ENCODE measurements around the gene GGN. TPM values are rescaled to one million over a fixed set of nuclear protein-coding genes. Genes with fewer than 3 reads are reported as not detected.
A peak's percentile ranks its signal among the peaks of the same experiment; 100 is the strongest.

GGN gene
- total and polyA plus RNA-seq, 9 of the 15 experiments (the other 6 are each of a cell fraction or from before 2014, with no cell fraction given), result 0.15 to 0.33 TPM; not detected in 7

DNA sequence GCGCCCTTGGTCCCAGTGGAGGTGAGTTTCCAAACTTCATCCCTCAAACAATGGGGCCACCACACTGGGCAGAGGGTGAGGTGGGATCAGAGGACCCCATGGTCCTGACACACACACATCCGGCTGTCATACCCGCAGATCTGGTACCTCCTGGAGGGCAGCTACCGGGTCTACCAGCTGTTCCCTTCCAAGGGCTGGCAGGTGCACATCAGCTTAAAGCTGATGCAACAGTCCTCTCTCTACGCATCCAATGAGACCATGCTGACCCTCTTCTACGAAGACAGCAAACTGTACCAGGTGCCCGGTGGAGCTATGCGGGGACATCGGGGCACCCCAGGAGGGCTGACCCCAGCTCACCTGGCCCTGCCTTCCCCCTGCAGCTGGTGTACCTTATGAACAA lies 27.5 kb downstream of the GGN start:
- 34% methylated on average over 8 of the region's 9 CpGs for WGBS (ENCODE audit: insufficient coverage, low coverage, missing lambda C conversion rate)
- ChIA-PET CTCF (ENCODE audit: low intra/inter-chr PET ratio) (no interaction called here), POLR2A (interaction anchor here (1.0 to 1.9 kb wide), 2 partner anchors 14 to 106 kb away, joined by 3 to 8 read pairs; partner anchors contain the start of gene PSMD8)
- no peaks in the 10 kb centered on the region for H3K36me3 ChIP-seq (ENCODE audit: control insufficient read depth, insufficient read depth, low read length)
- no peak overlapping the region for H2AFZ ChIP-seq (ENCODE audit: low read depth, low read length)
- no peak for ATAC-seq
- peaks cover 24 to 33% of the 10 kb centered on the region in 2 experiments for H3K27me3 ChIP-seq (ENCODE audit: control insufficient read depth in 2 of 2, insufficient read depth in 2 of 2, low read length in 2 of 2)
- intact Hi-C loops (cut with micrococcal nuclease) (no loop called here), in situ Hi-C loops (cut with MboI) (no loop called here)
- no peaks in the 10 kb centered on the region for H3K79me2 ChIP-seq (ENCODE audit: control insufficient read depth, insufficient read depth, low read length)
- H3K4me2 ChIP-seq (ENCODE audit: insufficient read depth, low read length), result no peak overlapping the region
- no peak overlapping the region for H3K4me3 ChIP-seq
- H4K20me1 ChIP-seq (replicated peaks; ENCODE audit: control insufficient read depth, insufficient read depth, low read length), result peaks cover 10% of the 10 kb centered on the region; the same call in 1 of the 2 replicates
- H3K27ac ChIP-seq (ENCODE audit: extremely low read depth, low read depth, low read length), result no peak overlapping the region
- no peak for FAIRE-seq
- BruUV-seq (replicated peaks), result no TSS peak
- H3K9ac ChIP-seq (ENCODE audit: insufficient read depth in 1 of 2, low read depth in 2 of 2, low read length in 2 of 2), result peak overlapping the region in 1 of 2 experiments; percentile 28; a peak in 1 of 4 replicates
- no peak for DNase-seq (ENCODE audit: extremely low read depth in 1 of 4, low spot score in 3 of 4)
- TF ChIP-seq, protein P1, sequence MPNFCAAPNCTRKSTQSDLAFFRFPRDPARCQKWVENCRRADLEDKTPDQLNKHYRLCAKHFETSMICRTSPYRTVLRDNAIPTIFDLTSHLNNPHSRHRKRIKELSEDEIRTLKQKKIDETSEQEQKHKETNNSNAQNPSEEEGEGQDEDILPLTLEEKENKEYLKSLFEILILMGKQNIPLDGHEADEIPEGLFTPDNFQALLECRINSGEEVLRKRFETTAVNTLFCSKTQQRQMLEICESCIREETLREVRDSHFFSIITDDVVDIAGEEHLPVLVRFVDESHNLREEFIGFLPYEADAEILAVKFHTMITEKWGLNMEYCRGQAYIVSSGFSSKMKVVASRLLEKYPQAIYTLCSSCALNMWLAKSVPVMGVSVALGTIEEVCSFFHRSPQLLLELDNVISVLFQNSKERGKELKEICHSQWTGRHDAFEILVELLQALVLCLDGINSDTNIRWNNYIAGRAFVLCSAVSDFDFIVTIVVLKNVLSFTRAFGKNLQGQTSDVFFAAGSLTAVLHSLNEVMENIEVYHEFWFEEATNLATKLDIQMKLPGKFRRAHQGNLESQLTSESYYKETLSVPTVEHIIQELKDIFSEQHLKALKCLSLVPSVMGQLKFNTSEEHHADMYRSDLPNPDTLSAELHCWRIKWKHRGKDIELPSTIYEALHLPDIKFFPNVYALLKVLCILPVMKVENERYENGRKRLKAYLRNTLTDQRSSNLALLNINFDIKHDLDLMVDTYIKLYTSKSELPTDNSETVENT (CRISPR knock-in tag; IDR thresholded peaks at IDR 0.05), result no peak
- TF ChIP-seq HMG20A (CRISPR knock-in tag; conservative IDR thresholded peaks at IDR 0.05) (no peak), CCNT2 (IDR thresholded peaks at IDR 0.05; ENCODE audit: borderline replicate concordance, extremely low read depth, insufficient read length, low read depth, low read length) (no peak), CEBPG (CRISPR knock-in tag; IDR thresholded peaks at IDR 0.05) (peak; percentile 51; the same call in 1 of the 2 replicates), CEBPG (tag; conservative IDR thresholded peaks at IDR 0.05 in 1 of 2, IDR thresholded peaks at IDR 0.05 in 1 of 2) (no peak)
- TF ChIP-seq, protein P2, sequence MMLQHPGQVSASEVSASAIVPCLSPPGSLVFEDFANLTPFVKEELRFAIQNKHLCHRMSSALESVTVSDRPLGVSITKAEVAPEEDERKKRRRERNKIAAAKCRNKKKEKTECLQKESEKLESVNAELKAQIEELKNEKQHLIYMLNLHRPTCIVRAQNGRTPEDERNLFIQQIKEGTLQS (IDR thresholded peaks at IDR 0.05), result 0 out of 2 replicates have a peak, but pooled peaks have one; percentile 12
- TF ChIP-seq, protein P2 (CRISPR knock-in tag; conservative IDR thresholded peaks at IDR 0.05), result no peak
- peaks cover 10 to 26% of the 10 kb centered on the region in 2 experiments; a peak in 4 of 5 replicates for H3K4me1 ChIP-seq (replicated peaks in 1 of 2; ENCODE audit: control insufficient read depth in 2 of 2, insufficient read depth in 2 of 2, low read length in 2 of 2)
- H3K9me3 ChIP-seq (replicated peaks; ENCODE audit: control insufficient read depth, insufficient read depth, low read depth, low read length), result no peaks in the 10 kb centered on the region
- no peaks in the 10 kb centered on the region for H3K9me1 ChIP-seq (ENCODE audit: control insufficient read depth, insufficient read depth, low read length)

Measured in K562 (cell line).